ENCODE results near the gene PCDH9.

The PCDH9 gene

DNA sequence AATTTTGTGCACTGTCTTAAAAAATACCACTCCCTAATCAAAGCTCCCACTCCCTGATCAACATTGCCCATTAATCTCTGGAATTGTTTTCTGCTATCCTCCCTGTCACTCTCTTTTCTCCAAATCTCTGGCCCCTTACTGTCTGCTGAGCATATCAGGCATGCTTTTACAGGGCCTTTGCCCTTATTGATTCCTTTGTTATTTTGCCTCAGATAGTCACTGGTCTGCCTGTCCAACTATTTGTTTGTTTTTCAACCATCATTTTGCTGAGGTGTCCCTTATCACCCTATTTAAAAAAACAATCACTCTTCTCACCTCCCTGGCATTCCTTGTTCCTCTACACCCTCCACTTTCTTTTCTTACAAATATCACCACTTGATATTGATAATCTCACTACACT is 153.0 kb downstream of the PCDH9 start:
- DNase-seq = no peak

GRCh38 chr13:67076378-67076777 is 153.8 kb downstream of the PCDH9 start:
- no peak for DNase-seq

- DNase-seq = no peak
These were observed 154.9 kb downstream of the PCDH9 start for GRCh38 chr13:67075239-67075638.

DNA sequence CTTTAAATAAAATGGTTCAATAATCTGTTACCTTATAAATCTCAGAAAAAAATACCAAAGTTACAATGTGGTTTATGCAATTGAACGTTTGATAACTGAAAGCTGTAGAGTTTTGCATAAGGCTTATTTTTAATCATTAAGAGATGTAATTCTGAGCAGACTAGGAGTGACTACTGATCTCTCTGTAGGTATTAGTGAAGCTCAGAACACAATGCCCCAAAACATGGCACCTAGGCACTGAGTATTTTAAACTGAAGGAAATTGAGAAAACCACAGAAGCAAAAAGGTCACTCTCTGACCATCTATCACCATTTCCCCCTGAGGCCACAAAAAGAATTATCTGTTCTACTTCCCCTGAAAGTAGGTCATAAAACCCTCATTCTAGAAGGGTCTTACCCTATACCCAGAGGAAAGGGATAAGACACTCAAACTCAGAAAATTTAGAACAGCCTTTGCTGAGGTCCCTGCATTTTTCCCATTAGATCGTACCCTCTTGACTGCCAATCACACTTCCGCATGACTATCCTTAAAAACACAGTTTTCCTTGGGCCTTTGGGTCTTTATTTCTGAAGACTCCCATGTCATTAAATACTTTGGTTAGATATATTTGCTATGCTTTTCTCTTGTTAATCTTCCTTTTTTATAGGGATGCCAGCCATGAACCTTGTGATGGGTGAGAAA is 158.1 kb downstream of the PCDH9 start:
- no peak for DNase-seq

- DNase-seq = no peak
These were observed 159.8 kb downstream of the PCDH9 start for GRCh38 chr13:67070306-67070705.

DNA sequence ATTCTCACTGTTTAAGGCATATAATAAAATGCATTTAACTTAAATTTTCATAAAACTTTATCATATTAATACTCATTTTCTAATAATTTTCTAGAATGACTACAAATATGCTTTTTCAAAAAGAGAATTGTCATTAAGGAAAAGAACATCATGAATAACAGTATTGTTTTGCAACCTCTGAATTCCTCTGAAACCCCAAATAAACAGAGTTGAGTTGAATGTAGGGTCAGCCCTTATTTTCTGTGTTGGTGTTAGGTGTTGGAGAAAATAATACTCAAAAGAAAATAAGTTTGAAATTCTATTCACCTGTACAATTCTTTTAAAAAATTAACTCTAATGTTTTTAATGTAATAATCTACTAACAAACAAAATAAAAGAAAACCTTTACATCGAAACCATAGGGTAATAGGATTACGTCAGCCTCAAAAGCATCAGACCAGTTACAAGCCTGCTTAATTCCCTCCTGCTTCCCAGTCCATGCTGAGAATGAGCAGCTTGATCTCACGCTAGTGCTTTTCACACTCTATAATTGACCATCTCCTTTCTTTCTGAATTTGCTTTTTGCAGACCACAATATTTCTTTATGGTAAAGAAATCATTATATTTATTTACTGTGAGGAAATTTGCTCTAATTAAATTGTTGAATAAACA is 160.9 kb downstream of the PCDH9 start:
- no peak for DNase-seq

DNA sequence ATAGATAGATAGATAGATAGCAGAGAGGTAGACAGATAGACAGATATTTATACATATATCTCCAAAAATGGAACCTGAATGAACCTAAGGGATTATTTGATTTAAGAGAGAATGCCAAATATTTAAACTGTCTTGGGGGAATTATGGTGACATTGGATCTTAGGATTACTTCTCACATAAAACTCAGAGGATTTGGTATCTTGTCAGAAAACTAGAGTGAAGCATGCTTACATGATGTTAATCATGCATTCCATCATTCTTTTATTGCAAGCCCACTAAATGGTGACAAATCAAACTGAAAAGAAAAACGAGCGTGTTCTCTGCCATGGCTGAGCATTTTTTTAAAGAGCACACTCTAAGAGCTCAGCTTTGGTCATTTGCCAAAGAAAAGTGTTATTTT is 165.2 kb downstream of the PCDH9 start:
- DNase-seq = no peak

DNA sequence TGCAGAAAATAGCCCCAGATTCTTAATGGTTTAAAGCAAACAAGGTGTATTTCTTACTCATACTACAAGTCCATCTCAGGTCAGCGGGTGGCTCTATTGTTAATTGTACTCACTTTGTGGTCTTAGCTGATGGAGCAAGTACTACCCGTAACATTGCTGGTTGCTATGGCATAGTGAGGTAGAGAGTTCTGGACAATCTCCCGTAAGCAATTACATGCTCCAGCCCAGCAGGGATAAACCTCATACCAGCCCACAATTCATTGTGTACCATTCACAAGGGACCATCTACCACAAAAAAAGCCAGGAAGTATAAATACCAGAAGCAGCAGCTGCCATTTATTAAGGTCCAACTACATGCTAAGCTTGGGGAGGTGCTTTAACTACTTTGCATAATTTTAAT is 167.1 kb downstream of the PCDH9 start:
- DNase-seq = no peak

- no peak for DNase-seq
These were observed 168.0 kb downstream of the PCDH9 start for GRCh38 chr13:67062160-67062559.

GRCh38 chr13:67061750-67062149 is 168.4 kb downstream of the PCDH9 start:
- no peak for DNase-seq

DNA sequence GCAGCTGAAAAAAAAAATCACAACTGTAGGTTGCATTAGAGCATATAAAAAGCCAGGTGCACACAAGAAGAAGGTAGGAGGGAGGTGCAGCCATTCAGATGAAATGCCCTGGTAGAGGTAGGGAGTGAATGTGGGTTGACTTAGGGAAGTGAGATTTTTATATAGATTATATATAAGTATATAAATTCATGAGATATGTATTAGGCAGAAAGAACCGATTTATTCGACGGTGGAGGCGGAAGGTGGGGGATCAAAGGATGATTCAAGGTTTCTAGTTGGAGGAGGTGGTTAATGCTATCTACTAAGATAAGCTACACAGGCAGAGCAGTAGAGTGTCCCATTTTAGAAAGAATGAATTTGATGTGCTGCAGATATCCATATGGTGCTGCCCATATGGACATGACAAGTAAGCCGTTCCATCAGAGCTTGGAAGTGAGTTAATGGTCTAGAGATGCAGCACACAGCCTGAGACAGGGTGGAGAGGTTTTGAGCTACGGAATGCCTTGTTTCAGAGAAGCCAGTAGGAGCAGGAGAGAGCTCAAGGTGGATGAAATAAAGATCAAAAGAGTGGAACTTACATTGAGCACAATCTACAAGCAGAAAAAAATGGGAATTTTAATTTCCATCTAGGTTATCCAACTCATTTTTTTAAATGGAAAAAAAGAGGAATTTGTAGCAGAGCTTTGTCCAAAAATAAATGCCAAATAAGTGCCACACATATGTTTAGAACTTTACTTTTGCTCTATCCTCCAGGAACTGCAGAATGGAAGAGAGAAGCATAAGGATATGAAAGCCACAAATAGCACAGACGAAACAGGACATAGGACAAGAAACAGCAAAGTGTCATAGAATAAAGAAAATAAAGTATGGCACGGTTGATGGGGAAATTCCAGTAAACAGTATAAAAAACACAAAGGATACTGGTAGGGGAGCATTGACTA is 177.3 kb downstream of the PCDH9 start:
- DNase-seq = no peak

- DNase-seq = no peak
These were observed 180.4 kb downstream of the PCDH9 start for GRCh38 chr13:67049744-67050143.

- DNase-seq = no peak
These were observed 181.3 kb downstream of the PCDH9 start for GRCh38 chr13:67048821-67049150.

DNA sequence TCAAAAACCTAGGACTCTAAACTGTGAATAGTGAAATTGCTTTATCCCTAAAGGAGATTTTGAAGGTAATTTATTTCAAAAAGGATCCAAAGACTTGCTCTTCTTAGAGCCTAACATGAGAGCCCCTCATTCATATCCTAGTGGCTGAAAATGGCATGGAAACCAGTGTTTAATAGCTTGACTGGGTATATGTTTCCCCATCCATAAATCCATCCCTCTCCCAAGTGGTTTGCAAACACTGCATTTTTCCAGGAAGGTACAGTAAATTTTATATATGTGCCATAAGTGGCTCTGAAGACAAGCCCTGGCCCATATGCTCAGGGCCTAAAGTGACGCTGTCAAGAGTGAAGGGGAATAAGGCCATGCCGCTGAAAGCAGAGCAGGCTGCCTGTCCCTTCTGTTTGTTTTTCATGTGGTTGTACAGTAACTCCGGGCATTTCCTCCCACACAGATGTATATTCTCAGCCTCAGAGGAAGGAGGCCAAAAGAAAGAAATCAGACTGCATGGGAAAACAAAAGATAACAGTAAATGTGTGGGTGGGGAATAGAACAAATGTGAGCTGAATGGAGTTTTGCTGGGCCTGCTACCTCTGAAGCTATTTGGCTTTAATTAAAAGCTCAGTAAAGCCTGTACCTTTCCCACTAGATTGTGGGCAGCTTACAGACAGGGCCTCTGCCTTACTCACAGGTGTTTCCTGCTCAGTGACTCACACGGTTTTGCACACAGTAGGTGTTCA is 181.9 kb downstream of the PCDH9 start:
- no peak for DNase-seq

DNA sequence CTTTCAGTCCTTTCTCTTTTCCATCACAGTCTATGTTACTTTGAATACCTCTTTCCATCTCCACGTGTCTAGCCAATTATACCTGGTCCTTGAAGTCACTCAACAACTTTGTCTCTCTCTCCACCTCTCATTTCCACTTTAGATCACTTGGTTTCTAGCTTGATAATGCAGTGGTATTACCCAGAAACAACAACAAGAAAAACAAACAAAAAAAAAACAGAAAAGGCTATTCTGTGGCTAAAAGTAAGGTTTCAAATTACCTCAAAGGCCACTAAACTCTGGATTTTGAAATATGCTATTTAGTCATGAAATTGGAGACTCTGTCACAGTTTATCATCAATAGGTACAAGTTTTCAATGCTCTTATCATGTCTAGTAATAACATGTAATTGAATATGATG is 184.8 kb downstream of the PCDH9 start:
- DNase-seq = no peak

- DNase-seq = no peak
These were observed 186.2 kb downstream of the PCDH9 start for GRCh38 chr13:67043901-67044300.

GRCh38 chr13:67042556-67042955 is 187.6 kb downstream of the PCDH9 start:
- no peak for DNase-seq

GRCh38 chr13:67036699-67037457 is 193.3 kb downstream of the PCDH9 start:
- DNase-seq = no peak

DNA sequence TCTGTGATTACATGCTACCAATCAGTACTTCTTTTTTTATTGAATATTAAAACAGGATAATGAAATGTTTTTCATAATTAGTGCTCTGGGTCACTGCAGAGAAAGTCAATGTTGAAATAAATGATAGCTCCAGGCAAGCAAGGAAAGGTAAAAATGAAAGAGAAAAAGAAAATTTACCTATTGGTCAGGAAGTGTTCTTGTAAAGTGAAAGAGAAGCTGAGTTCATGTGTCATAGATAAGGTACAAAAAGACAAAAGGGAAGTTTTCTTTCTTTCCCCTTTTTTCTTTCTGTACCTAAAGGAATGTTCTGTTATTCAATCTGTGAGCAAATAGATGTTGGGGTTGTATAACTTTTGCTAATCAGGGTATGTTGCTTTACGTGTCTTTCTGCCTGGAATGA is 197.0 kb downstream of the PCDH9 start:
- DNase-seq = no peak

DNA sequence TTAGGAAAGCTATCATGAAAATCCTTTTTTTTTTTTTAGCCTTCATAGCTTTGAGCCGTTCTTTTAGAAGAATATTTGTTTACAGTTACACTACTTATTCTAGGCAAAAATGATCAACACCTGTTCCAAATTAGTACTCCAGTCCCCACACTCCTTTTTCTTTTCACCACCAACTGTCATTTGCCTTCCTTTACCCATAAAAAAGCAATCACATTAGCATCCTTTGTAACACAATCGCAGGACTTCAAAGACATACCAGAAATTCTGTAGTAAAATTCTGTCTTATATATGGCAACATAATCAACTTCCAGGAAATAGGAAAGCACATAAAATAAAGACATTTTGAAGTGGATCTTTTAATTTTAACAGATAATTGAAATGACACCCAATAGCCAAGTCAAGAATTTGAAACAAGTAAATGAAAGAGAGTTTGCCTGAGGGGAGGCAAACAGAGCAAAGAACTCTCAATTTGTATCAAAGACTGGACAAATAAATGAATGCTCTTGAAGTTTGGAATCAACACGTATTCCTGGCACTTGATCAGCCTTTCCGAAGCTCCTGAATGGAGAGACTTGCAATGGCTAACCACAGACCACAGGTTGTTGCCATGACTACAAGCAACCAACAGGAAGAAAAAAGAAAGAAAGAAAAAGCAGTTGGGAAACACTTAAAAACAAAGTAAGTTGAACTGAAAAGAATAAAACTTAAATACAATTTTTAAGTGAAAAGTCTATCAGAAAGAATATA is 206.8 kb downstream of the PCDH9 start:
- DNase-seq = no peak

- no peak for DNase-seq
These were observed 211.4 kb downstream of the PCDH9 start for GRCh38 chr13:67018775-67019174.

- no peak for DNase-seq
These were observed 212.9 kb downstream of the PCDH9 start for GRCh38 chr13:67017276-67017675.

Measured in cortex of kidney (tissue), 1 donor.